NK-92 (cell line): ENCODE data around the gene SPG7.

ENCODE experiments used
- DNase-seq: peaks from one replicate; lab custom pipeline; 2025; ENCODE audit not compliant: unreplicated experiment; lab: John Stamatoyannopoulos, UW

The SPG7 gene

GRCh38 chr16:89484923-89485679 lies 23.1 kb upstream of the SPG7 start:
- no peak for DNase-seq

- DNase-seq = no peak
Observed at GRCh38 chr16:89485701-89486246, 22.4 kb upstream of the SPG7 start.

GRCh38 chr16:89489040-89489897 lies 18.9 kb upstream of the SPG7 start:
- DNase-seq = peak; percentile 30

GRCh38 chr16:89489898-89490438 lies 18.2 kb upstream of the SPG7 start:
- no peak for DNase-seq

DNA sequence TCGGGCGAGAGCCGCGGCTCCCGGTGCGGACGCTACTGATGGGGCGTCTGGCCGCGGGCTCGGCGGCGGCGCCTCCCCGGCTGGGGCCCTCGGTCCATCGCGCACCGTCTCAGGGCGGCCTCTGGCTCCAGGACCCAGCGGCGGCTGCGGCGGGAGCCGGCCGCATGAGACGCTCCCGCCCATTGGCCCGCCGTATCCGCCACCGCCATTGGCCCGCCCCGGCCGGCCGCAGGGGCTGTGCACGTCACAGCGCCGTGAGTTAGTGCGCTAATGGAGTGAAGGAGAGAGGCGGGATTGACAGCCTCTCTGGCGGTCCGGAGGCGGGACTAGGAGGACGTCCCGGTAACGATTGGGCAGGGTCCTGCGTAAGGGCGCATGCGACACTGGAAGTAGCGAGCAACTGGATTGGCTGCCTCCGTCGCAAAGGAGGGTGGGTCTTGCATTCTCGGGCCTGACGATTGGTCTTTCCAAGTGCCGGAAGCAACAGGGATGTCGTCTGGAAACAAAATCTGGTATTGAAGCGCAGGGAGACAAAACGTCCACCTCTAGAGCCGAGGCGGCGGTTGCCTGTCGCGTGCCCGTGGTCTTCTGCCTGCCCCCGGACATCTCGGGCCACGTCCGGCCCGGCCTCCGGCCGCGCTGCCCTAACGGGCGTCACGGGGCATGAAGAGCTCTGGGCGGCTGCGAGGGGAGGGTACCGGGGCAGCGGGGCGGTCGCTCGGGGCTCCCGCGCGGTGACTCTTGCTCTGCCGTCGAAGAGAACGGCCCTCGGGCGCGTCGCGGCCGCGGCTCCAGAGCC lies 17.6 kb upstream of the SPG7 start, which contains the start of gene ANKRD11:
Gene ANKRD11 (minus strand): TSS at position 123 of the 799 bp plus-strand sequence. CDS start 173,542 bp downstream, outside the sequence.
- DNase-seq = peak; percentile 92

GRCh38 chr16:89491238-89491869 lies 16.8 kb upstream of the SPG7 start:
- no peak for DNase-seq

- DNase-seq = no peak
Observed at GRCh38 chr16:89491974-89492687, 16.1 kb upstream of the SPG7 start.

DNA sequence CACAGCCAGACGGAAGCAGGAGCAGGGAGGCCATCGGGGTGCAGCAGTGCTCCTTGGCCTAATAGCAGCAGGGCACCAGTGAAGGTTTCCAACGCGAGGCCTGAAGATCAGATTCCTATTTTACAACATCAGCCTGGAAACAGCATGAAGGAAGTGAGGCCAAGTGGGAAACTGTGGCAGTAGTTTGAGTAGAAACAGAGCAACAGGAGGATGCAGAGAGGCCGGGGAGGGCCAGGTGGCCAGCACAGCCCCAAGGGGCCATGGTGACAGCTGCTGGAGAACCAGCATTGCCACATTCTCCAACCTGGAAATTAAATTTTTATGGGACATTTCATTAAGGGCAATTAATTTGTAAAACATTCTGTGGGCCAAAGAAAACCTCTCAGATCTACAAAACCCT lies 14.4 kb upstream of the SPG7 start:
- DNase-seq = no peak

- DNase-seq = no peak
Observed at GRCh38 chr16:89495121-89495520, 13.1 kb upstream of the SPG7 start.

- no peak for DNase-seq
Observed at GRCh38 chr16:89498839-89499238, 9.4 kb upstream of the SPG7 start.

GRCh38 chr16:89499767-89500166 lies 8.4 kb upstream of the SPG7 start:
- no peak for DNase-seq

DNA sequence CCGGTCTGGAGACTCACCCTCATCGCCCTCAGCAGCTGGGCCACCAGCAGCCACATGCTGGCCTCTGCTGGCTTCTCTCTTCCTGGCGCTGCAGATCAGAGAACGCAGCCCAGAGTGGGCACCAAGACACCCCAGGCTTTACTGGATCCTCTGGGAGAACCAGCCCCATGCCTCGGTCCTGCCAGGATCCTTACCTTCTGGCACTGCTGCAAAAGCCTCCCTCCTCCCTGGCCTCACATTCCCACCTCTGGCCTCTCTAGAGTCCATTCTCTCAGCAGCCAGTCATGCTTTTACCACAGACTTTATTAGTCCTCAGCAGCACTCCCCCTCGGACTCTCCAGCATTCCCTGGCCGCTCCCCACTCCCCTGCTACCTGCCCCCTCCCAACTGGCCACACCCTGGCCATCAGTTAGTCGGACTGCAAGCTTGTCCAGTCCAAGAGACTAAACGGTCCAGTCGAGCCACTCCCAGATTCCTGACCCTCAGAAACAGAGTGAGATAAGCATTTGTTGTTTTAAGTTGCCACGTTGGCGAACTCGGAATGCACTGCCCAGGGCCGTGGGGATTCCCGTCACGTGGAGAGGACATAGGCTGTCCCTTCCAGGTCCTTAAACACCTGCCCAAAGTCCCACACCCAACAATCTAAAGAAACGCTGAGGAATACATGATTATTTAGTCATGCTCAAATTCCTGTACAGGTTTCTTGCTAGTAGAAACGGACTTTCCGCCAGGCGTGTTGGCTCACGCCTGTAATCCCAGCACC lies 5.9 kb upstream of the SPG7 start:
- no peak for DNase-seq

- DNase-seq = no peak
Observed at GRCh38 chr16:89504091-89504490, 4.1 kb upstream of the SPG7 start.

GRCh38 chr16:89505204-89506112 lies 2.7 kb upstream of the SPG7 start:
- DNase-seq = peak; percentile 33

GRCh38 chr16:89506113-89506504 lies 2.1 kb upstream of the SPG7 start:
- no peak for DNase-seq

DNA sequence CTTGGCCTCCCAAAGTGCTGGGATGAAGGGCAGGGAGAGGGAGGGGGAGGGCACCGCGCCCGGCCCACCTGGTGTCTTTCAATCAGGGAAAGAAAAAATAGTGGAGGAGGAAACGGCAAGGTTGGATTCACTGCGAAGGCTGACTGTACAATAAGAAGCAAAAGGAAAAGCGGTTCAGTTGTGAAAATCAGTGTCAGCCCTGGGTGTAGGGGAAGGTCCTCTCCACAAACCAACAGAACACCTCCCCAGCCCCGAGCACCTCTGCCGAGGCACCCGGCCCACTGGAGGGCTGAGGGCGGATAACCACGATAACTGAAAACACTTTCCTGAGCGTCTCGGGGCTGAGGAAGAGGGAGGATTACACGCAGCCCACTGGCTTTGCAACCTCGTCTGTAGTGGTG lies 1.4 kb upstream of the SPG7 start:
- no peak for DNase-seq

- DNase-seq = no peak
Observed at GRCh38 chr16:89507214-89507833, 879 bp upstream of the SPG7 start.
